Measurements from ENCODE around the gene IPO7.

DNA sequence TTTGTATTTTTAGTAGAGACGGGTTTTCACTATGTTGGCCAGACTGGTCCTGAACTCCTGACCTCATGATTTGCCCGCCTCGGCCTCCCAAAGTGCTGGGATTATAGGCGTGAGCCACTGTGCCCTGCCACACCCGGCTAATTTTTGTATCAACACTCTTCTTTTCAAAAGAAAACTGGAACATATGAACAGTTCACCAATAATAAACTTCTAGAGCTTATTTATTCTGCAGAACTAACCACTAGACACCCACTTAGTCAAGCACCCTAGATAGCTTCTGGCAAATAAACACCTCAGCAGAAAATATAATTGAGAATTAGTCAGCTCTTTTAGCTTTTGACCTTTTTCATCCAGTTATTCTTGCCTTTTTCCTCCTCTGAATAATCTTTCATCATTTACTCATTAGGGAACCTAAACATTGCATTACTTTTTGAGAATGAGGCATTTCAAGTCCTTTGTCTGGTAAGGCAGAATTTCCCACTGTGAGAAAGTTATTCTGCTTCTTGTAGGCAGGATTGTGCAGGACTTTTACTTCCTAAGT is 42.7 kb upstream of the IPO7 start:
- TF ChIP-seq CTCF (IDR thresholded peaks at IDR 0.05; ENCODE audit: low read depth, low read length, missing input control): no peak
- TF ChIP-seq, protein P1, sequence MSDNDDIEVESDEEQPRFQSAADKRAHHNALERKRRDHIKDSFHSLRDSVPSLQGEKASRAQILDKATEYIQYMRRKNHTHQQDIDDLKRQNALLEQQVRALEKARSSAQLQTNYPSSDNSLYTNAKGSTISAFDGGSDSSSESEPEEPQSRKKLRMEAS (IDR thresholded peaks at IDR 0.05): no peak
- TF ChIP-seq, protein P2, sequence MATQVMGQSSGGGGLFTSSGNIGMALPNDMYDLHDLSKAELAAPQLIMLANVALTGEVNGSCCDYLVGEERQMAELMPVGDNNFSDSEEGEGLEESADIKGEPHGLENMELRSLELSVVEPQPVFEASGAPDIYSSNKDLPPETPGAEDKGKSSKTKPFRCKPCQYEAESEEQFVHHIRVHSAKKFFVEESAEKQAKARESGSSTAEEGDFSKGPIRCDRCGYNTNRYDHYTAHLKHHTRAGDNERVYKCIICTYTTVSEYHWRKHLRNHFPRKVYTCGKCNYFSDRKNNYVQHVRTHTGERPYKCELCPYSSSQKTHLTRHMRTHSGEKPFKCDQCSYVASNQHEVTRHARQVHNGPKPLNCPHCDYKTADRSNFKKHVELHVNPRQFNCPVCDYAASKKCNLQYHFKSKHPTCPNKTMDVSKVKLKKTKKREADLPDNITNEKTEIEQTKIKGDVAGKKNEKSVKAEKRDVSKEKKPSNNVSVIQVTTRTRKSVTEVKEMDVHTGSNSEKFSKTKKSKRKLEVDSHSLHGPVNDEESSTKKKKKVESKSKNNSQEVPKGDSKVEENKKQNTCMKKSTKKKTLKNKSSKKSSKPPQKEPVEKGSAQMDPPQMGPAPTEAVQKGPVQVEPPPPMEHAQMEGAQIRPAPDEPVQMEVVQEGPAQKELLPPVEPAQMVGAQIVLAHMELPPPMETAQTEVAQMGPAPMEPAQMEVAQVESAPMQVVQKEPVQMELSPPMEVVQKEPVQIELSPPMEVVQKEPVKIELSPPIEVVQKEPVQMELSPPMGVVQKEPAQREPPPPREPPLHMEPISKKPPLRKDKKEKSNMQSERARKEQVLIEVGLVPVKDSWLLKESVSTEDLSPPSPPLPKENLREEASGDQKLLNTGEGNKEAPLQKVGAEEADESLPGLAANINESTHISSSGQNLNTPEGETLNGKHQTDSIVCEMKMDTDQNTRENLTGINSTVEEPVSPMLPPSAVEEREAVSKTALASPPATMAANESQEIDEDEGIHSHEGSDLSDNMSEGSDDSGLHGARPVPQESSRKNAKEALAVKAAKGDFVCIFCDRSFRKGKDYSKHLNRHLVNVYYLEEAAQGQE (IDR thresholded peaks at IDR 0.05): no peak
- TF ChIP-seq ATF3 (IDR thresholded peaks at IDR 0.05): no peak
- no peak for TF ChIP-seq GABPA (IDR thresholded peaks at IDR 0.05 in 1 of 2, conservative IDR thresholded peaks at IDR 0.05 in 1 of 2)
- TF ChIP-seq TAF1 (conservative IDR thresholded peaks at IDR 0.05): no peak
- no peak for TF ChIP-seq EGR1 (IDR thresholded peaks at IDR 0.05; ENCODE audit: low read depth in 2 of 2)
- TF ChIP-seq, protein P3, sequence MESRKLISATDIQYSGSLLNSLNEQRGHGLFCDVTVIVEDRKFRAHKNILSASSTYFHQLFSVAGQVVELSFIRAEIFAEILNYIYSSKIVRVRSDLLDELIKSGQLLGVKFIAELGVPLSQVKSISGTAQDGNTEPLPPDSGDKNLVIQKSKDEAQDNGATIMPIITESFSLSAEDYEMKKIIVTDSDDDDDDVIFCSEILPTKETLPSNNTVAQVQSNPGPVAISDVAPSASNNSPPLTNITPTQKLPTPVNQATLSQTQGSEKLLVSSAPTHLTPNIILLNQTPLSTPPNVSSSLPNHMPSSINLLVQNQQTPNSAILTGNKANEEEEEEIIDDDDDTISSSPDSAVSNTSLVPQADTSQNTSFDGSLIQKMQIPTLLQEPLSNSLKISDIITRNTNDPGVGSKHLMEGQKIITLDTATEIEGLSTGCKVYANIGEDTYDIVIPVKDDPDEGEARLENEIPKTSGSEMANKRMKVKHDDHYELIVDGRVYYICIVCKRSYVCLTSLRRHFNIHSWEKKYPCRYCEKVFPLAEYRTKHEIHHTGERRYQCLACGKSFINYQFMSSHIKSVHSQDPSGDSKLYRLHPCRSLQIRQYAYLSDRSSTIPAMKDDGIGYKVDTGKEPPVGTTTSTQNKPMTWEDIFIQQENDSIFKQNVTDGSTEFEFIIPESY (IDR thresholded peaks at IDR 0.05): no peak
